HFFc6 (cell line): ENCODE measurements around the gene KISS1R. TPM values are rescaled to one million over a fixed set of nuclear protein-coding genes. Genes with fewer than 3 reads are reported as not detected.
"Not testable (repeated sequence)": the region's sequence is repeated elsewhere in the genome, so short reads cannot be mapped to it uniquely, and the experiment has no call there.

ENCODE experiments used
- DNase-seq: peaks from one replicate; pipeline ENCODE4 v3.0.0-alpha.2; 2018
- H3K27ac Mint-ChIP-seq: 2 replicates; pipeline ENCODE4 v1.8.0; 2020; ENCODE audit warnings: mild to moderate bottlenecking, mixed read lengths
- H3K27me3 Mint-ChIP-seq: 2 replicates; pipeline ENCODE4 v1.8.0; 2021; ENCODE audit warnings: mild to moderate bottlenecking, moderate library complexity, mixed read lengths; ENCODE audit not compliant: insufficient read depth
- H3K36me3 Mint-ChIP-seq: 2 replicates; pipeline ENCODE4 v1.8.0; 2021; ENCODE audit warnings: low read depth, mixed read lengths
- H3K4me1 Mint-ChIP-seq: 2 replicates; pipeline ENCODE4 v1.8.0; 2020; ENCODE audit warnings: low read depth, mixed read lengths
- H3K4me3 Mint-ChIP-seq: 2 replicates; pipeline ENCODE4 v1.8.0; 2020; ENCODE audit warnings: mild to moderate bottlenecking, moderate library complexity, mixed read lengths
- H3K9me3 Mint-ChIP-seq: 2 replicates; pipeline ENCODE4 v1.8.0; 2020; ENCODE audit warnings: mild to moderate bottlenecking, mixed read lengths
- CTCF ChIP-seq: fragments of 200-600 bp; sonication (generic); IDR thresholded peaks from 2 replicates; pipeline ENCODE4 v1.5.0; 2021; ENCODE audit warnings: antibody characterized with exemption, mild to moderate bottlenecking
- total RNA-seq, 6 experiments: library from RNA; stranded (reverse); fragmentation: NEBNext Ultra II Directional; extraction: Animal tissue kit (Norgen Biotek cat#: 25700); gene quantifications; 2 replicates in 1 of 6; 3 replicates in 5 of 6; pipeline ENCODE4 v1.2.3, GENCODE V29; 2021

KISS1R gene
- total RNA-seq, 6 experiments from 2014 or later = not detected

DNA sequence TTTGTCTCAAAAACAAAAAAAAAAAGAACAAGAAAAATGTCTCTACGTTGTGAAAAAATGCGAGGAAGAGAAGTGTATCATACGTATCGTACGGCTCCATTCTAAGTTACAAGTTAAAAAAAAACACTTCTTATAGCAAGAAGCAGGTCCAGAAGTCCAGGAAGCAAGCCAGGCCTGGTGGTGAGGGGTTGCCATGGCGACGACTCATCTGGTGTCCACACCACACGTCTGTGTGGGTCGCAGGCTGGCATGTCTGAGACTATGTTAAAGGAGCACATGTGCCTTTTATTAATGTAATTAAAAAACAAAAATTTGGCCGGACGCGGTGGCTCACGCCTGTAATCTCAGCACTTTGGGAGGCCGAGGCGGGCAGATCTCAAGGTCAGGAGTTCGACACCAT, 30.1 kb upstream of the KISS1R start:
- peak overlapping the region; percentile 52; the same call in 1 of the 2 replicates for H3K27ac Mint-ChIP-seq
- DNase-seq = peak; percentile 37
- H3K36me3 Mint-ChIP-seq = peaks cover 5% of the 10 kb centered on the region
- no peaks in the 10 kb centered on the region; the same call in 1 of the 2 replicates for H3K27me3 Mint-ChIP-seq
- H3K4me1 Mint-ChIP-seq = no peaks in the 10 kb centered on the region
- TF ChIP-seq CTCF = no peak
- H3K9me3 Mint-ChIP-seq = no peaks in the 10 kb centered on the region
- no peak overlapping the region for H3K4me3 Mint-ChIP-seq

GRCh38 chr19:887599-887998, 29.5 kb upstream of the KISS1R start:
- H3K9me3 Mint-ChIP-seq = no peaks in the 10 kb centered on the region
- no peaks in the 10 kb centered on the region; the same call in 1 of the 2 replicates for H3K27me3 Mint-ChIP-seq
- no peak overlapping the region for H3K27ac Mint-ChIP-seq
- H3K4me3 Mint-ChIP-seq = no peak overlapping the region
- H3K4me1 Mint-ChIP-seq = no peaks in the 10 kb centered on the region
- no peaks in the 10 kb centered on the region; the same call in 1 of the 2 replicates for H3K36me3 Mint-ChIP-seq
- no peak for TF ChIP-seq CTCF
- no peak for DNase-seq

DNA sequence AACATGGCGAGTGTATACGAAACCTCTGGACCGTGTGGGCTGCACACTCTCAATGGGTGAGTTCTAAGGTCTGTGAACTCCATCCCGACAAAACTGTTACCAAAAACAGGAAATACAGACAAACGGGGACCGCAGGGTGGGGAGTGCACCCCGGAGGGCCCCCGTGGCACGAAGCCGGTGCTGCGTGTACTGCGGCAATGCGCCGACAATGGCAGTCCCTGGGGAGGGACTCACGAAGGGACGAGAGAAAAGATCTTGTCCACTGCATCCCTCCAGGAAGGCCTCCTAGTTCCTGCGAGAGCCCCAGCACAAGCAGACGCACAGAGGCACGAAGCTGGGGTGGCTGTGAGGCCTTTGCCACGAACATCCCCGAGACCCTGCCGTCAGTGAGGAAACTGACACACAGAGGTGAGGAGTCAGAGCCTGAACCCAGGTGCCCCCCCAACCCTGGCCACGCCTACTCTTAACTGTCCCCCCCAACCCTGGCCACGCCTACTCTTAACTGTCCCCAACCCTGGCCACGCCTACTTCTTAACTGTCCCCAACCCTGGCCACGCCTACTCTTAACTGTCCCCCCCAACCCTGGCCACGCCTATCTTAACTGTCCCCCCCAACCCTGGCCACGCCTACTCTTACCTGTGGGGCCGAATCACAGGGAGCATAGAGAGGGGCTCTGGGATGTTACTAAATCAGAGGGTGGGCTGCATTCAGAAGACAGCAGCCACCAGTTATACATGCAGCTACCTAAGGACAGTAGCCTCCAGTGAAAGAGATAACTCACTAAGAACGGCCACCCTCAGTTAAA, 28.4 kb upstream of the KISS1R start:
- Mint-ChIP-seq H3K27ac (no peak overlapping the region), H3K9me3 (no peaks in the 10 kb centered on the region), H3K4me3 (no peak overlapping the region), H3K4me1 (no peaks in the 10 kb centered on the region), H3K27me3 (peaks cover 6% of the 10 kb centered on the region), H3K36me3 (no peaks in the 10 kb centered on the region; the same call in 1 of the 2 replicates)
- no peak for DNase-seq
- TF ChIP-seq CTCF = no peak

DNA sequence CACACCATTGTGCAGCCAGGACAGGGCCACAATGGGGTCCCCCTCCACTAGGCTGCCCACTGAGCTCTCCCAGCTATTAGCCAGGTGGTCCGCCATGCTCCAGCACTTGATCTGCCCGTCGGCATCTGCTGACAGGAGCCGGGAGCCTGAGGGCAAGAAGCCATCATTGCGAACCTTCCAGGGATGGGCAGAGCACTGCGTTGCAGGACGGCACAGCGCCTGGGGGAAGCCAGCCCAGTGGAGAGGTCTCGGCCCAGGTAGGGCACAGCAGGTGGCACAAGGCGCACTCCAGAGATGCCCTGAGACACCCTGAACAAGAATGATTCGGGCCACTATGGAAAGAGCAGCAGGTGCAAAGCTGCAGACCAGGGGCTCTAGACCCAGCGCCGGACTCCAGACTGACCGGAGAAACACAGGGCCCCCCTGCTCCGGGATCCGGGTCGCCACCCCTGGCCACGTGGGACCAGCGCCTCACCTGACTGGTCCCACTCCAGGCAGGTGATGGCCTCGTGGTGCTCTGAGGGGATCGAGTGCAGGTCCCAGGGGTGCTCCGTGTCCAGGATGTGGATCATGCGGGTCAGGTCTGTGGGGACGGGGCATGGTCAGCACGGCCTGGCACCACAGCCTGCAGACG, 27.4 kb upstream of the KISS1R start:
- Mint-ChIP-seq H3K27ac (no peak overlapping the region), H3K4me1 (no peaks in the 10 kb centered on the region), H3K27me3 (peaks cover 7% of the 10 kb centered on the region), H3K9me3 (no peaks in the 10 kb centered on the region), H3K36me3 (no peaks in the 10 kb centered on the region; the same call in 1 of the 2 replicates), H3K4me3 (no peak overlapping the region)
- DNase-seq = no peak
- TF ChIP-seq CTCF = no peak

- Mint-ChIP-seq H3K27ac (no peak overlapping the region), H3K36me3 (no peaks in the 10 kb centered on the region; the same call in 1 of the 2 replicates), H3K4me1 (no peaks in the 10 kb centered on the region), H3K4me3 (peak overlapping the region; percentile 56), H3K9me3 (no peaks in the 10 kb centered on the region), H3K27me3 (peaks cover 7% of the 10 kb centered on the region)
- no peak for TF ChIP-seq CTCF
- DNase-seq = no peak
These were observed 26.3 kb upstream of the KISS1R start for GRCh38 chr19:890831-891230.

GRCh38 chr19:891421-892200, 25.5 kb upstream of the KISS1R start:
- H3K4me1 Mint-ChIP-seq, H3K36me3 Mint-ChIP-seq, DNase-seq, H3K27ac Mint-ChIP-seq, H3K27me3 Mint-ChIP-seq, H3K9me3 Mint-ChIP-seq: not testable (repeated sequence)
- H3K4me3 Mint-ChIP-seq = peak overlapping the region; percentile 92
